H1 (cell line): Measurements from ENCODE around the gene PSMA5. TPM values are rescaled to one million over a fixed set of nuclear protein-coding genes. Genes with fewer than 3 reads are reported as not detected.

Experiments
- CTCF ChIA-PET: fragments of 300-600 bp; sonication (Branson Sonifier 250); formaldehyde crosslinking; loops from one replicate; lab custom pipeline; 2021; ENCODE audit not compliant: partially characterized antibody; lab: Charles Lee
- POLR2A ChIA-PET: fragments of 300-600 bp; sonication (Branson Sonifier 250); formaldehyde crosslinking; loops from one replicate; lab custom pipeline; 2021; ENCODE audit warnings: inconsistent platforms; ENCODE audit not compliant: partially characterized antibody; lab: Charles Lee
- DNase-seq, 2 experiments: peaks; one replicate each; pipeline versions ENCODE4 v3.0.0 to v3.0.0-alpha.2; 2010 to 2022; ENCODE audit warnings: low spot score in 2 of 2, low read depth in 1 of 2, mixed read lengths in 1 of 2
- FAIRE-seq: peaks from 2 replicates; lab custom pipeline; 2011; peaks lifted over from hg19 to GRCh38; lab: Jason Lieb, UNC
- H2AFZ ChIP-seq: 2 replicates; pipeline ENCODE4 v1.8.1; 2012; ENCODE audit warnings: low read length, inconsistent platforms
- H2AK5ac ChIP-seq: 2 replicates; pipeline ENCODE4 v1.6.1; 2013; ENCODE audit warnings: low read depth, low read length
- H2BK120ac ChIP-seq: replicated peaks from 2 replicates; pipeline ENCODE3; 2013; ENCODE audit warnings: low read depth, low read length, inconsistent platforms
- H2BK12ac ChIP-seq: 2 replicates; pipeline ENCODE4 v1.6.1; 2013; ENCODE audit warnings: low read depth, low read length
- H2BK15ac ChIP-seq: 2 replicates; pipeline ENCODE4 v1.6.1; 2013; ENCODE audit warnings: low read length
- H2BK20ac ChIP-seq: 2 replicates; pipeline ENCODE4 v1.6.1; 2013; ENCODE audit warnings: low read length
- H2BK5ac ChIP-seq: 2 replicates; pipeline ENCODE4 v1.6.1; 2013; ENCODE audit warnings: low read depth, low read length
- H3K14ac ChIP-seq: 2 replicates; pipeline ENCODE4 v1.6.1; 2013; ENCODE audit warnings: inconsistent platforms; ENCODE audit not compliant: insufficient read length
- H3K18ac ChIP-seq: 2 replicates; pipeline ENCODE4 v1.6.1; 2013; ENCODE audit warnings: low read length; ENCODE audit errors: extremely low read depth
- H3K23ac ChIP-seq: 2 replicates; pipeline ENCODE4 v1.6.1; 2013; ENCODE audit warnings: inconsistent platforms; ENCODE audit not compliant: insufficient read length
- H3K23me2 ChIP-seq: 2 replicates; pipeline ENCODE4 v1.6.1; 2013; ENCODE audit warnings: low read depth, low read length
- H3K27ac ChIP-seq: 2 replicates; pipeline ENCODE4 v1.6.1; 2011; ENCODE audit warnings: low read depth, low read length, inconsistent platforms
- H3K27me3 ChIP-seq, 4 experiments: replicated peaks in 1 of 4; 1 replicate in 1 of 4; 2 replicates in 3 of 4; pipeline versions ENCODE4 v1.6.1 to v1.8.1; 2011 to 2013; ENCODE audit warnings: low read length in 3 of 4, mild to moderate bottlenecking in 3 of 4, inconsistent platforms in 2 of 4, mixed read lengths in 2 of 4, moderate library complexity in 1 of 4; ENCODE audit not compliant: control insufficient read depth in 3 of 4, insufficient read depth in 3 of 4; ENCODE audit errors: extremely low read depth in 1 of 4
- H3K36me3 ChIP-seq, 4 experiments: 2 replicates each; pipeline versions ENCODE4 v1.6.1 to v1.8.1; 2011 to 2013; ENCODE audit warnings: mild to moderate bottlenecking in 4 of 4, low read length in 3 of 4, moderate library complexity in 2 of 4, control low read depth in 1 of 4, inconsistent platforms in 1 of 4; ENCODE audit not compliant: insufficient read depth in 4 of 4, control insufficient read depth in 2 of 4
- H3K4ac ChIP-seq: replicated peaks from 2 replicates; pipeline ENCODE3; 2013; ENCODE audit warnings: low read length, low read depth, mixed read lengths, inconsistent platforms; ENCODE audit not compliant: insufficient read length
- H3K4me1 ChIP-seq, 4 experiments: replicated peaks in 1 of 4; 1 replicate in 1 of 4; 2 replicates in 3 of 4; pipeline versions ENCODE4 v1.6.1 to v1.8.1; 2011 to 2013; ENCODE audit warnings: low read length in 3 of 4, inconsistent platforms in 2 of 4, mixed read lengths in 1 of 4; ENCODE audit not compliant: insufficient read depth in 4 of 4, control insufficient read depth in 3 of 4
- H3K4me2 ChIP-seq, 2 experiments: 2 replicates each; pipeline versions ENCODE4 v1.6.1 to v1.8.1; 2011 to 2013; ENCODE audit warnings: low read depth in 2 of 2, low read length in 2 of 2, control low read depth in 1 of 2, inconsistent platforms in 1 of 2, mild to moderate bottlenecking in 1 of 2; ENCODE audit not compliant: insufficient read depth in 1 of 2
- H3K4me3 ChIP-seq, 4 experiments: fragments of 200-600, 300-600 bp in 1 of 4; sonication (generic), shearing (Covaris generic), sonication (Bioruptor Twin) in 1 of 4; 2 replicates each; pipeline versions ENCODE4 v1.5.1 to v1.8.1; 2011 to 2016; ENCODE audit warnings: low read length in 4 of 4, low read depth in 3 of 4, control low read depth in 2 of 4, inconsistent platforms in 2 of 4, mild to moderate bottlenecking in 2 of 4, mixed read lengths in 1 of 4, moderate library complexity in 1 of 4; ENCODE audit not compliant: insufficient read depth in 2 of 4; ENCODE audit errors: extremely low read depth in 1 of 4
- H3K56ac ChIP-seq: replicated peaks from 2 replicates; pipeline ENCODE3; 2013; ENCODE audit warnings: low read depth, mild to moderate bottlenecking, mixed read lengths, low read length, inconsistent platforms; ENCODE audit not compliant: insufficient read length
- H3K79me1 ChIP-seq: 2 replicates; pipeline ENCODE4 v1.6.1; 2013; ENCODE audit warnings: low read depth, low read length, control low read depth
- H3K79me2 ChIP-seq, 2 experiments: 2 replicates each; pipeline versions ENCODE4 v1.6.1 to v1.8.1; 2012 to 2013; ENCODE audit warnings: low read length in 2 of 2, mild to moderate bottlenecking in 2 of 2, inconsistent platforms in 1 of 2; ENCODE audit not compliant: insufficient read depth in 2 of 2, control insufficient read depth in 1 of 2
- H3K9ac ChIP-seq, 4 experiments: replicated peaks in 1 of 4; 1 replicate in 1 of 4; 2 replicates in 3 of 4; pipeline versions ENCODE4 v1.6.1 to v1.8.1; 2011 to 2013; ENCODE audit warnings: low read depth in 3 of 4, low read length in 3 of 4, control low read depth in 2 of 4, mild to moderate bottlenecking in 2 of 4, moderate library complexity in 2 of 4, inconsistent platforms in 1 of 4; ENCODE audit errors: extremely low read depth in 1 of 4
- H3K9me3 ChIP-seq, 2 experiments: 2 replicates each; pipeline versions ENCODE4 v1.6.1 to v1.8.1; 2012 to 2013; ENCODE audit warnings: mild to moderate bottlenecking in 2 of 2, moderate library complexity in 2 of 2, control low read depth in 1 of 2, inconsistent platforms in 1 of 2, low read depth in 1 of 2, low read length in 1 of 2, mixed read lengths in 1 of 2; ENCODE audit not compliant: insufficient read depth in 2 of 2
- H4K20me1 ChIP-seq, 2 experiments: replicated peaks in 1 of 2; 2 replicates each; pipeline versions ENCODE3 to v1.8.1; 2011 to 2013; ENCODE audit warnings: inconsistent platforms in 2 of 2, low read length in 2 of 2, mild to moderate bottlenecking in 1 of 2; ENCODE audit not compliant: insufficient read depth in 2 of 2, control insufficient read depth in 1 of 2
- H4K5ac ChIP-seq: 2 replicates; pipeline ENCODE4 v1.6.1; 2013; ENCODE audit warnings: low read length, low read depth, mixed read lengths, inconsistent platforms; ENCODE audit not compliant: insufficient read length
- H4K8ac ChIP-seq: 2 replicates; pipeline ENCODE4 v1.8.0; 2013; ENCODE audit warnings: mild to moderate bottlenecking, moderate library complexity, low read length, inconsistent platforms; ENCODE audit not compliant: insufficient read depth; ENCODE audit errors: extremely low read depth
- H4K91ac ChIP-seq: replicated peaks from 2 replicates; pipeline ENCODE3; 2013; ENCODE audit warnings: low read length, mixed read lengths, inconsistent platforms; ENCODE audit not compliant: insufficient read length
- HDAC2 ChIP-seq, 2 experiments: fragments of 300-600 bp in 1 of 2; sonication (generic) in 1 of 2; IDR thresholded peaks; 2 replicates each; pipeline ENCODE4 v1.6.1; 2011 to 2012; ENCODE audit warnings: low read depth in 2 of 2, low read length in 2 of 2, mild to moderate bottlenecking in 2 of 2, moderate library complexity in 2 of 2, borderline replicate concordance in 1 of 2, inconsistent platforms in 1 of 2
- KDM4A ChIP-seq: IDR thresholded peaks from one replicate; pipeline ENCODE4 v1.7.1; 2012; ENCODE audit warnings: low read depth, mild to moderate bottlenecking, moderate library complexity, low read length, inconsistent platforms; ENCODE audit not compliant: severe bottlenecking
- KDM5A ChIP-seq: fragments of 200-600 bp; IDR thresholded peaks from 2 replicates; pipeline ENCODE4 v1.7.1; 2012; ENCODE audit warnings: mild to moderate bottlenecking, low read length, inconsistent platforms, mixed read lengths
- MAFK ChIP-seq: IDR thresholded peaks from 2 replicates; pipeline ENCODE4 v1.6.1; 2012; ENCODE audit warnings: low read depth, mild to moderate bottlenecking, improper control_type of control experiment, low read length
- NANOG ChIP-seq: IDR thresholded peaks from 2 replicates; pipeline ENCODE4 v1.6.1; 2011; ENCODE audit warnings: low read length, low read depth, mild to moderate bottlenecking, inconsistent platforms; ENCODE audit not compliant: insufficient read depth, poor library complexity, severe bottlenecking
- SAP30 ChIP-seq: fragments of 300-600 bp; sonication (generic); IDR thresholded peaks from 2 replicates; pipeline ENCODE4 v1.7.1; 2012; ENCODE audit warnings: low read length, moderate library complexity, mild to moderate bottlenecking, inconsistent platforms; ENCODE audit not compliant: insufficient read depth, insufficient replicate concordance
- YY1 ChIP-seq: IDR thresholded peaks from 2 replicates; pipeline ENCODE4 v1.6.1; 2011; ENCODE audit warnings: low read depth, mild to moderate bottlenecking, low read length
- WGBS, 2 experiments: shearing (Covaris generic) in 1 of 2; methylation state at CpG; one replicate each; pipeline versions ENCODE4 v1.1.6 to v1.1.7; 2013 to 2015; ENCODE audit warnings: low lambda C conversion rate in 2 of 2, mixed read lengths in 2 of 2, inconsistent platforms in 1 of 2, low coverage in 1 of 2, missing lambda C conversion rate in 1 of 2; ENCODE audit not compliant: insufficient replicate concordance in 2 of 2, insufficient coverage in 1 of 2, insufficient read length in 1 of 2; ENCODE audit errors: extremely low coverage in 1 of 2, missing lambda C conversion rate in 1 of 2; 5-methylcytosine and 5-hydroxymethylcytosine counted together
- polyA plus RNA-seq, 7 experiments: library from polyadenylated mRNA; depleted of rRNA in 3 of 7; stranded (reverse) in 5 of 7; unstranded in 2 of 7; fragments of >200 nt in 5 of 7; fragments of 200-250 nt in 2 of 7; gene quantifications; 1 replicate in 5 of 7; 2 replicates in 1 of 7; 4 replicates in 1 of 7; pipeline versions ENCODE4 v1.2.1 to v1.2.3, GENCODE V29; 2011 to 2013; ENCODE audit warnings: missing spikeins in 2 of 7, mixed read lengths in 2 of 7
- total RNA-seq: library from RNA; stranded (reverse); fragmentation: NEBNext Ultra II Directional; extraction: Animal tissue kit (Norgen Biotek cat#: 25700); gene quantifications from 2 replicates; pipeline ENCODE4 v1.2.1, GENCODE V29; 2021
- TF ChIP-seq, protein P1 (sequence below): IDR thresholded peaks from 2 replicates; pipeline ENCODE4 v1.6.1; 2011; ENCODE audit warnings: low read depth, mild to moderate bottlenecking, low read length; ENCODE audit not compliant: insufficient read depth

Gene PSMA5
- total and polyA plus RNA-seq, 2 of the 8 experiments (the other 6 are each of a cell fraction or from before 2014, with no cell fraction given) = 140 to 166 TPM

DNA sequence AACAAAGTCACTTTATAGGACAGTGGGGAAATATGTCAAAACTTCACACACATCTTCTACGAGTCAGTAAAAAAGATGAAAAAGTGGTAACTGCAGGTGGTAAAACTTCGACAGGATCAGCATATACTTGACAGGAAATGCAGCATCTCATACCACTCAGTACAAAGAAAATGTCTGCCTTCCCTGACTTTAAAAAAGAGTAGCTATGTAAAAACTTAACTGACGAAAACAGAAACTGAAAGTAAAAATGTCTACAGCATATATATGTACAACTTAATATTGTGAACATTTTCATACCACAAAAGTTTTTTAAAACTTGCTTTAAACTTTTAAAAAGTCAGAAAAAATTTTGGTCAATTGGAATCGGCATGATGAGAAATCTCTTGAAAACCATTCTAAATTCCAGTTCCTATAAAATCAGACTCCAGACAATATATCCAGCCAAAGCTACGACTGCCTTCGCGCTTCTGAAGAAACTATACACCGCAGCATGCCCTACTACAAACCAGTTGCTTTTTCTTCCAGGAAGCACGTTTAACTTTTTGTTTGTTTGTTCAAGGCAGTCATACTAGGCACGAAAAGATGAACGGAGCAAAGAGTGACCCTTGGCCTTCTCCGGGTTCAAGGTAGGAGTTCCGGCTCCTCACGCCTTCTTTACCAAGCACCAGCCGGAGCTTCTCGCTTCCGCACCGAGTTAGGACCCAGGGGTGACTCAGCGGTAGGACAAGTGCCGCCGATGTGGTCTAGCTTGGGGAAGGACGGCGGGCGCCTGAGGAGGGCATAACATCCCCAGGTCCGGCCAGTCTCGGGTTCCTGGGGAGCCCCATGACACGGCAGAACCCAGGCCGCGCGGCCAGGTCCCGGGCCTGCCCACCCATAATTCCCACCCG, 612 bp downstream of the PSMA5 start:
- Histone ChIP-seq H3K36me3 (peaks cover 0 to 11% (median 7%) of the 10 kb centered on the region in 4 experiments; a peak in 6 of 8 replicates), H3K79me1 (peaks cover 2% of the 10 kb centered on the region; the same call in 1 of the 2 replicates)
- POLR2A ChIA-PET = interaction anchor here (0.8 to 2.5 kb wide), 12 partner anchors 18 to 105 kb away, joined by 3 to 12 read pairs (median 4); partner anchors contain the start of genes AMIGO1, ATXN7L2 and SORT1
- TF ChIP-seq KDM4A (peak; percentile 67), HDAC2 (IDR thresholded peaks at IDR 0.05; ENCODE audit: borderline replicate concordance in 1 of 2, low read depth in 2 of 2, low read length in 2 of 2) (peak in 1 of 2 experiments; percentile 55; a peak in 1 of 4 replicates), SAP30 (peak; percentile 12), KDM5A (0 out of 2 replicates have a peak, but pooled peaks have one; percentile 31), NANOG (no peak), MAFK (0 out of 2 replicates have a peak, but pooled peaks have one; percentile 1), YY1 (no peak)
- TF ChIP-seq, protein P1, sequence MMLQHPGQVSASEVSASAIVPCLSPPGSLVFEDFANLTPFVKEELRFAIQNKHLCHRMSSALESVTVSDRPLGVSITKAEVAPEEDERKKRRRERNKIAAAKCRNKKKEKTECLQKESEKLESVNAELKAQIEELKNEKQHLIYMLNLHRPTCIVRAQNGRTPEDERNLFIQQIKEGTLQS = no peak

More for the DNA sequence above, 612 bp downstream of the PSMA5 start:
- Histone ChIP-seq H2BK120ac (no peak overlapping the region), H3K27me3 (no peaks in the 10 kb centered on the region), H3K23ac (no peak overlapping the region), H2AK5ac (no peak overlapping the region), H3K4me2 (peak overlapping the region; percentile 65 to 93), H3K27ac (peak overlapping the region; percentile 78), H3K4me3 (peak overlapping the region; percentile 80 to 99 (median 95)), H4K8ac (peak overlapping the region; percentile 90; the same call in 1 of the 2 replicates), H3K9ac (peak overlapping the region; percentile 74 to 91 (median 80)), H4K5ac (peak overlapping the region; percentile 55), H2AFZ (peak overlapping the region; percentile 18; the same call in 1 of the 2 replicates), H3K79me2 (peaks cover 12 to 54% of the 10 kb centered on the region in 2 experiments), H2BK5ac (peak overlapping the region; percentile 68), H3K18ac (no peak overlapping the region), H3K4ac (no peak overlapping the region), H3K14ac (no peak overlapping the region), H4K20me1 (peaks cover 6% of the 10 kb centered on the region in 2 experiments), H3K56ac (no peak overlapping the region), H3K9me3 (no peaks in the 10 kb centered on the region), H2BK20ac (no peak overlapping the region), H2BK12ac (no peak overlapping the region; the same call in 1 of the 2 replicates), H4K91ac (no peak overlapping the region), H2BK15ac (no peak overlapping the region), H3K23me2 (no peaks in the 10 kb centered on the region; the same call in none of the 2 replicates), H3K4me1 (no peaks in the 10 kb centered on the region; a peak in 1 of 7 replicates)
- no peak for FAIRE-seq
- 5% methylated on average over 32 of the region's 32 CpGs; no CpG with 5 or more reads in 1 of the 2 experiments for WGBS, 2 experiments
- DNase-seq = no peak
- CTCF ChIA-PET = interaction anchor here (0.6 to 4.8 kb wide), 7 partner anchors 22 to 145 kb away, joined by 3 to 34 read pairs (median 4); no protein-coding TSS in a partner anchor
